ENCODE data around the gene SERPINA3.

DNA sequence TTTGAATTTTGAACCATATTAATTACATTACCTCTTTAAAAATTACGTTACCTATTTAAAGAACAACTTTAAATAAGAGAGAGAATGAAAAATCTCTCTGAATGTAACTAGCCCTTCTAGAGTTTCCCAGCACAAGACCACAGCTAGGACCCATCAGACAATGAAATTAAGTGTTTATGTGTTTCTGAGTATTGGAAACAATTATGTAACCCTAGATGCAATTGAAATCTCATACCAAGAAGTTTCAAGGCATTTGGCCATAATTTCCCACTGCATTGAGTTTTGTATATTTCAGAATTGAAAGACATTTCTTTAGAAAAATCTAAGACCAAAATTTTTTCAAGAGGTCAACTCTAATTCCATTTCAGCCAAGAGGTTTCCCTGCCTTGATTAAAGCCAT is 47.1 kb downstream of the SERPINA3 start:
- TF ChIP-seq POLR2A (IDR thresholded peaks at IDR 0.05): no peak
- TF ChIP-seq, protein P1, sequence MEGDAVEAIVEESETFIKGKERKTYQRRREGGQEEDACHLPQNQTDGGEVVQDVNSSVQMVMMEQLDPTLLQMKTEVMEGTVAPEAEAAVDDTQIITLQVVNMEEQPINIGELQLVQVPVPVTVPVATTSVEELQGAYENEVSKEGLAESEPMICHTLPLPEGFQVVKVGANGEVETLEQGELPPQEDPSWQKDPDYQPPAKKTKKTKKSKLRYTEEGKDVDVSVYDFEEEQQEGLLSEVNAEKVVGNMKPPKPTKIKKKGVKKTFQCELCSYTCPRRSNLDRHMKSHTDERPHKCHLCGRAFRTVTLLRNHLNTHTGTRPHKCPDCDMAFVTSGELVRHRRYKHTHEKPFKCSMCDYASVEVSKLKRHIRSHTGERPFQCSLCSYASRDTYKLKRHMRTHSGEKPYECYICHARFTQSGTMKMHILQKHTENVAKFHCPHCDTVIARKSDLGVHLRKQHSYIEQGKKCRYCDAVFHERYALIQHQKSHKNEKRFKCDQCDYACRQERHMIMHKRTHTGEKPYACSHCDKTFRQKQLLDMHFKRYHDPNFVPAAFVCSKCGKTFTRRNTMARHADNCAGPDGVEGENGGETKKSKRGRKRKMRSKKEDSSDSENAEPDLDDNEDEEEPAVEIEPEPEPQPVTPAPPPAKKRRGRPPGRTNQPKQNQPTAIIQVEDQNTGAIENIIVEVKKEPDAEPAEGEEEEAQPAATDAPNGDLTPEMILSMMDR (IDR thresholded peaks at IDR 0.05): no peak
